ENCODE results near the gene CDC14A.

CDC14A gene

GRCh38 chr1:100565533-100565932 is 213.2 kb downstream of the CDC14A start:
- no peaks in the 10 kb centered on the region for H3K36me3 ChIP-seq (ENCODE audit: insufficient read depth)
- H3K27ac ChIP-seq, result no peak overlapping the region
- no peak overlapping the region for H3K4me3 ChIP-seq (IDR thresholded peaks at IDR 0.05; ENCODE audit: insufficient read depth, low read depth, low read length)
- no peaks in the 10 kb centered on the region for H3K27me3 ChIP-seq (ENCODE audit: insufficient read depth, low read depth)
- H3K9ac ChIP-seq, result no peak overlapping the region
- H3K79me2 ChIP-seq (ENCODE audit: insufficient read depth, low read depth), result no peaks in the 10 kb centered on the region
- no peaks in the 10 kb centered on the region for H3K4me1 ChIP-seq (ENCODE audit: low read depth, poor library complexity, severe bottlenecking)
- no peak for TF ChIP-seq CTCF (conservative IDR thresholded peaks at IDR 0.05; ENCODE audit: low read depth, low read length)
- H3K4me2 ChIP-seq, result no peak overlapping the region
- H4K20me1 ChIP-seq (ENCODE audit: insufficient read depth), result no peaks in the 10 kb centered on the region
- no peak overlapping the region for H2AFZ ChIP-seq (ENCODE audit: low read depth)

GRCh38 chr1:100565937-100566699 is 213.8 kb downstream of the CDC14A start:
- H2AFZ ChIP-seq (ENCODE audit: low read depth), result no peak overlapping the region

GRCh38 chr1:100567062-100567461 is 214.8 kb downstream of the CDC14A start:
- Histone ChIP-seq H3K4me1 (ENCODE audit: low read depth, poor library complexity, severe bottlenecking) (no peaks in the 10 kb centered on the region), H3K4me2 (no peak overlapping the region), H3K4me3 (IDR thresholded peaks at IDR 0.05; ENCODE audit: insufficient read depth, low read depth, low read length) (no peak overlapping the region), H3K27me3 (ENCODE audit: insufficient read depth, low read depth) (no peaks in the 10 kb centered on the region), H3K27ac (no peak overlapping the region), H2AFZ (ENCODE audit: low read depth) (no peak overlapping the region), H4K20me1 (ENCODE audit: insufficient read depth) (no peaks in the 10 kb centered on the region), H3K9ac (no peak overlapping the region), H3K36me3 (ENCODE audit: insufficient read depth) (no peaks in the 10 kb centered on the region), H3K79me2 (ENCODE audit: insufficient read depth, low read depth) (no peaks in the 10 kb centered on the region)
- TF ChIP-seq CTCF (conservative IDR thresholded peaks at IDR 0.05; ENCODE audit: low read depth, low read length), result no peak

More at GRCh38 chr1:100565937-100566699, 213.8 kb downstream of the CDC14A start:
- Histone ChIP-seq H3K79me2 (ENCODE audit: insufficient read depth, low read depth) (no peaks in the 10 kb centered on the region), H3K9ac (no peak overlapping the region), H3K4me2 (no peak overlapping the region), H3K4me1 (ENCODE audit: low read depth, poor library complexity, severe bottlenecking) (no peaks in the 10 kb centered on the region), H3K27ac (no peak overlapping the region), H4K20me1 (ENCODE audit: insufficient read depth) (no peaks in the 10 kb centered on the region), H3K4me3 (IDR thresholded peaks at IDR 0.05; ENCODE audit: insufficient read depth, low read depth, low read length) (no peak overlapping the region), H3K36me3 (ENCODE audit: insufficient read depth) (no peaks in the 10 kb centered on the region), H3K27me3 (ENCODE audit: insufficient read depth, low read depth) (no peaks in the 10 kb centered on the region)
- no peak for TF ChIP-seq CTCF (conservative IDR thresholded peaks at IDR 0.05; ENCODE audit: low read depth, low read length)
